GM13977 (cell line): Measurements from ENCODE around the gene ARFRP1.

ENCODE experiments used
- DNase-seq: peaks from one replicate; pipeline ENCODE4 v3.0.0; 2012; ENCODE audit warnings: low spot score
- in situ Hi-C: fragments of 300-500 bp; cut with MboI; formaldehyde crosslinking; loops from one replicate; pipeline ENCODE4 v1.12.0; 2022; ENCODE audit warnings: low sequenced_read_pairs, low pct_unique_long_range_greater_than_20kb, mixed read lengths, inconsistent platforms; ENCODE audit not compliant: unreplicated experiment
- TF ChIP-seq, protein P1 (sequence below): IDR thresholded peaks from 2 replicates; pipeline ENCODE4 v1.5.1; 2012; ENCODE audit warnings: mild to moderate bottlenecking, control low read depth; ENCODE audit not compliant: insufficient read depth; ENCODE audit errors: extremely low read depth, missing control alignments

Gene ARFRP1

DNA sequence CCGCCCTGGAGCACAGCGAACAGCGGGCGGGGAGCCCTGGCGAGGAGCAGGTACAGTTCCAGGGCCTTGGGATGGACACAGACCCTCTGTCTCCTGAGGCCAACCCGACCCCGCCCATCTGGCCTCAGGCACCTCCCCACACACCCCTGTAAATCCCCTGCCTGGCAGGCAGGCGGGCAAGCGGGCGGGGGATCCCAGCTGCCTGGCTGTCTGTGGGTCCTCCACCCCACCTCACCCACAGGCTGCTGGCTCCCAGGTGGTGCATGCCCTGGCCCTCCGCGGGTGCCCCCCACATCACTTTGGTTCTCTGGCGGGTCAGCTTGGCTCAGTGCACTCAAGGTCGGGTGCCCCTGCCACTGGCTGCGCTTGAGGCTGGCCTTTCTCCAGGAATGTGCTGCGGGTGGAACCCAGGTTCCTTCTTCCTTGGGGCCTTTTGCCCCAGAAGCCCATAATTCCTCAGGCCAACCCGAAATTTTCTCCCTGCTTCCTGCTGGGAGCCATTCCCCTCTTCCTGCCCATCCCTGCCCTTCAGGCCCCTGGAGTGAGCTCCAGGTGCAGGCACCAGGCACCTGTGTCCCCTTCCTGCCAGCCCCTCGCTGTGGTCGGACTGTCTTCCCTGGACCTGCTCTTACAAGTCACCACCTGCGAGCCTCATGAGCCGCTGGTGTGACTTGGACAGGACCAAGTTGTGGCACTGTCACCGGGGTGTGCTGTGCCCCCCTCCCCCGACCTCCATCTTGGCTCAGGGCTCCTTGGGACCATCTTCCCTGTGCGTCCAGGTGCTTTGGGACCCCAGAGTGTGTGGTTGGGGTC is 16.7 kb downstream of the ARFRP1 start:
- TF ChIP-seq, protein P1, sequence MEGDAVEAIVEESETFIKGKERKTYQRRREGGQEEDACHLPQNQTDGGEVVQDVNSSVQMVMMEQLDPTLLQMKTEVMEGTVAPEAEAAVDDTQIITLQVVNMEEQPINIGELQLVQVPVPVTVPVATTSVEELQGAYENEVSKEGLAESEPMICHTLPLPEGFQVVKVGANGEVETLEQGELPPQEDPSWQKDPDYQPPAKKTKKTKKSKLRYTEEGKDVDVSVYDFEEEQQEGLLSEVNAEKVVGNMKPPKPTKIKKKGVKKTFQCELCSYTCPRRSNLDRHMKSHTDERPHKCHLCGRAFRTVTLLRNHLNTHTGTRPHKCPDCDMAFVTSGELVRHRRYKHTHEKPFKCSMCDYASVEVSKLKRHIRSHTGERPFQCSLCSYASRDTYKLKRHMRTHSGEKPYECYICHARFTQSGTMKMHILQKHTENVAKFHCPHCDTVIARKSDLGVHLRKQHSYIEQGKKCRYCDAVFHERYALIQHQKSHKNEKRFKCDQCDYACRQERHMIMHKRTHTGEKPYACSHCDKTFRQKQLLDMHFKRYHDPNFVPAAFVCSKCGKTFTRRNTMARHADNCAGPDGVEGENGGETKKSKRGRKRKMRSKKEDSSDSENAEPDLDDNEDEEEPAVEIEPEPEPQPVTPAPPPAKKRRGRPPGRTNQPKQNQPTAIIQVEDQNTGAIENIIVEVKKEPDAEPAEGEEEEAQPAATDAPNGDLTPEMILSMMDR, result no peak
- DNase-seq, result no peak
- in situ Hi-C loops, result no loop called here

DNA sequence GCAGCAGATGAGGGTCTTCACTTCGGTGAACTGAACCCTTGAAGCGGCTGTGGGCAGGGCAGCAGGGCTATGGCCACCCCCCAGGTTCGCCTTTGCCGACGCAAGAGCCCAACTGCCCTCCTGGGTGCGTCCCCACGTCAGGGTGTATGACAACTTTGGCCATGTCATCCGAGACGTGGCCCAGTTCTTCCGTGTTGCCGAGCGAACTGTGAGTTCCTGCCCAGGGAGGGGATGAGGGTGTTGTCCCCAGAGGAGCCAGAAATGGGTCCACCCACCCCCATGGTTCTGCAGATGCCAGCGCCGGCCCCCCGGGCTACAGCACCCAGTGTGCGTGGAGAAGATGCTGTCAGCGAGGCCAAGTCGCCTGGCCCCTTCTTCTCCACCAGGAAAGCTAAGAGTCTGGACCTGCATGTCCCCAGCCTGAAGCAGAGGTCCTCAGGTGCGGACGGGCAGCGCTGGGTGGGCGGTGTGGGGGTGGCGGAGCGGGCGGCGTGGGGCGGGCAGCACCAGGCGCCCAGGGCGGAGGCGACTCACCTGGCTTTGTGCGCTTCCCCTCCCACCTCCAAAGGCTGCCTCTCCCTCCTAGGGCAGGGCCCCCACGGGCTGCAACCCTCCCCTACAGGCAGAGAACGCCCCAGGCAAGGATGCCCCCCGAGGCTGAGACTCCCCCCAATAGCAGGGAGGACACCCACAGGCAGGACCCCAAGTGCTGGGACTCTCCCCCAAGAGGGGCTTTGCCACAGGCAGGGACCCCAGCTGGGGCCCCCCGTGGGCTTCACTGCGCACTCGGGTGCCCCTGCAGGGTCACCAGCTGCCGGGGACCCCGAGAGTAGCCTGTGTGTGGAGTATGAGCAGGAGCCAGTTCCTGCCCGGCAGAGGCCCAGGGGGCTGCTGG is 17.5 kb downstream of the ARFRP1 start:
- in situ Hi-C loops, result no loop called here
- TF ChIP-seq, protein P1, result no peak
- no peak for DNase-seq

DNA sequence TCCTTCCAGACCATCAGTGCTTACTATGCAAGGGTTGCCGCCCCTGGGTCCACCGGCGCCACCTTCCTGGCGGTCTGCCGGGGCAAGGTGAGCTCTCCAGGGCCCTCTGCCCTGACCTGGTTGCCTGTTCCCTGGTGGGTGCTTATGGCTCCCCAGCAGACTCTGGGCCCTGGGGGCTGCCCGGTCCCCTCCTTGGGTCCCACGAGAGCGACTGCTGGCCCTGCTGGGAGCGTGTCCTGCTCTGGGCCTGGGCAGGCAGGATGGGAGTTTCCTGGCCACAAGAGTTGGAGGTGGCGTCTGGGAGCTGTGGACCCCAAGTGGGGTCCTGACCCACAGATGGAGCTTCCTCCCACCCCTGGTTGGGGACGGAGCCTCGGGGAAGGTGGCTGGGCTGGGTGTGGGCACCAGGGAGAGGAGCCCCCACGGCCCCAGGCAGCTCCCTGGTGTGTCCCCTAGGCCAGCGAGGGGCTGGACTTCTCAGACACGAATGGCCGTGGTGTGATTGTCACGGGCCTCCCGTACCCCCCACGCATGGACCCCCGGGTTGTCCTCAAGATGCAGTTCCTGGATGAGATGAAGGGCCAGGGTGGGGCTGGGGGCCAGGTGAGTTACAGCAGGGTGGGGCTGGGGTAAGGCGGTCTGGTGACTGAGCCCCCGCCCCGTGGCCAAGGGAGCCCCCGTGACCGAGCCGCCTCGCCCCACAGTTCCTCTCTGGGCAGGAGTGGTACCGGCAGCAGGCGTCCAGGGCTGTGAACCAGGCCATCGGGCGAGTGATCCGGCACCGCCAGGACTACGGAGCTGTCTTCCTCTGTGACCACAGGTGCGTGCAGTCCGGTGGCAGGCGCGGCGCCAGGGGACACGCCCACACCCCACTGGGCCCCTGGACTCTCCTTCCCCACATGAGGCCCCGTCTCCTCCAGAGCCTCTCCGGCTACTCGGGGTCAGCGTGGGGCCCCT is 18.5 kb downstream of the ARFRP1 start:
- TF ChIP-seq, protein P1, result no peak
- in situ Hi-C loops, result no loop called here
- DNase-seq, result no peak

DNA sequence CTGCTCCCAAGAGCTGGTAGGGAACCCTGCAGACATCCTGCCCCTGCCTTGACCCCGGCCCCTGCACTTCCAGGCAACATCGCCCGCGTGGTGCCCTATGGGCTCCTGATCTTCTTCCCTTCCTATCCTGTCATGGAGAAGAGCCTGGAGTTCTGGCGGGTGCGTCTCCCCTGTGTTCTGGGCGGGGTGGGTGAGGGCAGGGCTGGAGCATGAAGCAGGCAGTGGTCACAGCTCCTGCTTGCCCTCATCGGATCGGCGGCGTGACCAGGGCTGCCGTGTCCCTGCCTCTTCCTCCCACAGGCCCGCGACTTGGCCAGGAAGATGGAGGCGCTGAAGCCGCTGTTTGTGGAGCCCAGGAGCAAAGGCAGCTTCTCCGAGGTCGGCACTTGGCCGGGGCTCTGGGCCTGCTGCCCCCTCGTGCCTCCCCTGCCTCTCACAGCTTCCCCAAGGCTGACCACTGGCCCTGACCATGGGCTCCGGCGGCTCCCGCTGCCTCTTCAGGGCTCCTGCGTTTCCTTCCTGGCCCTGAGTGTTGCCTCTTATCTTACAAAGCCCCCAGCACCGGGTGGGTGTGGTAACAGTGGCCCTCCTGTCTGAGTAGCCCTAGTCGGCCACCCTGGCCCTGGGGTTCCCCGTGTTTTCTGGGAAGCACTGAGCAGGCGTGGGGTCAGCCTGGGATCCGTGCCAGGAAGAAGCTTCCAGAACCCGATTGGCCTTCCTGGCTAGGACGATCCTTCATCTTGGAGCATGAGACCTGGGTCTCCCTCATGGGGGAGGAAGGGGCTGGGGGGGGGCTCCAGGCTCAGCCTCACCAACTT is 19.3 kb downstream of the ARFRP1 start:
- in situ Hi-C loops, result no loop called here
- DNase-seq, result no peak
- TF ChIP-seq, protein P1, result no peak

DNA sequence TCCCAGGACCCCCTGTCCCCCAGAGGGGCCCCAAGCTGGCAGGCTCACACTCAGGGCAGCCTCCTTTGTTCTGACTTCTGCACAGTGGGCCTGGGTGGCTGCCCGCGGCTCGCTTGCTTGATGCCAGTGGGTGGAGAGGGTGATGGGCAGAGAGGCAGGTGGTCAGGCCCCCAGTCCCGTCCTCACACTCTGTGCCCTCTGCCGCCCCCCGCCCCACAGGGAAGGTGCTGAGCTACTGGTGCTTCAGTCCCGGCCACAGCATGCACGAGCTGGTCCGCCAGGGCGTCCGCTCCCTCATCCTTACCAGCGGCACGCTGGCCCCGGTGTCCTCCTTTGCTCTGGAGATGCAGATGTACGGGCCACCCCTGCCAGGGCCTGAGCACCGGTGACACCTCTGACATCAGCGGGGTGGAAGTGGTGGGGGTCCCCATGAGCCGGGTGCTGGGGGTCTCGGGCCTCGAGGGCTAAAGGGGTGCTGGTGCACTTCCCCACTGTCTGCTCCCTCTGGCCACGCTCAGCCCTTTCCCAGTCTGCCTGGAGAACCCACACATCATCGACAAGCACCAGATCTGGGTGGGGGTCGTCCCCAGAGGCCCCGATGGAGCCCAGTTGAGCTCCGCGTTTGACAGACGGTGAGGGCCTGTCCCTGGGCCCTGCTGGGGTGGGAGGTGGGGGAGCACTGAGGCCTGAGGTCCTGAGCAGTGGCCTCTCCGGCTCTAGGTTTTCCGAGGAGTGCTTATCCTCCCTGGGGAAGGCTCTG is 20.2 kb downstream of the ARFRP1 start:
- TF ChIP-seq, protein P1, result no peak
- no peak for DNase-seq
- in situ Hi-C loops, result no loop called here
